GM12864 (cell line): ENCODE measurements around the gene THSD1.

Experiments
- DNase-seq: peaks from one replicate; pipeline ENCODE4 v3.0.0-alpha.2; 2011; ENCODE audit warnings: low read depth
- H3K4me3 ChIP-seq: 2 replicates; pipeline ENCODE4 v1.5.1; 2011; ENCODE audit warnings: mild to moderate bottlenecking, low read depth, low read length, control low read depth
- TF ChIP-seq, protein P1 (sequence below): IDR thresholded peaks from 2 replicates; pipeline ENCODE4 v1.5.1; 2011; ENCODE audit warnings: low read depth, mild to moderate bottlenecking, moderate library complexity, low read length, control low read depth, inconsistent platforms; ENCODE audit errors: missing control alignments

Gene THSD1

DNA sequence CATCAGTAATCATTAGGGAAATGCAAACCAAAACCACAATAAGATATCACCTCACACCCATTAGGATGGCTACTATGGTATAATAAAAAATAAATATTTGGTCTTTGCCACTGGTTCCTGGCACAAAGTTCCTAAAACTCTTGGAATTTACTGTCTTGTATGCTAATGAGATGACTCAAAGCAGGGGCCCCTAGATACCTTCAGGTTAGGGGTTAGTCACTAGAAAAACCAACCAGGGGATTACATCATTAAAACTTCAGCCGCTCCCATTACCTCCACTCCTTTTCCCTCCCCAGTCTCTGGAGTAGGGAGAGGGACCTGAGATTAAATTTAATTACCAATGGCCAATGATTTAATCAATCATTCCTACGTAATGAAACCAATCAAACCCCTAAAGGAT, 49.6 kb downstream of the THSD1 start:
- TF ChIP-seq, protein P1, sequence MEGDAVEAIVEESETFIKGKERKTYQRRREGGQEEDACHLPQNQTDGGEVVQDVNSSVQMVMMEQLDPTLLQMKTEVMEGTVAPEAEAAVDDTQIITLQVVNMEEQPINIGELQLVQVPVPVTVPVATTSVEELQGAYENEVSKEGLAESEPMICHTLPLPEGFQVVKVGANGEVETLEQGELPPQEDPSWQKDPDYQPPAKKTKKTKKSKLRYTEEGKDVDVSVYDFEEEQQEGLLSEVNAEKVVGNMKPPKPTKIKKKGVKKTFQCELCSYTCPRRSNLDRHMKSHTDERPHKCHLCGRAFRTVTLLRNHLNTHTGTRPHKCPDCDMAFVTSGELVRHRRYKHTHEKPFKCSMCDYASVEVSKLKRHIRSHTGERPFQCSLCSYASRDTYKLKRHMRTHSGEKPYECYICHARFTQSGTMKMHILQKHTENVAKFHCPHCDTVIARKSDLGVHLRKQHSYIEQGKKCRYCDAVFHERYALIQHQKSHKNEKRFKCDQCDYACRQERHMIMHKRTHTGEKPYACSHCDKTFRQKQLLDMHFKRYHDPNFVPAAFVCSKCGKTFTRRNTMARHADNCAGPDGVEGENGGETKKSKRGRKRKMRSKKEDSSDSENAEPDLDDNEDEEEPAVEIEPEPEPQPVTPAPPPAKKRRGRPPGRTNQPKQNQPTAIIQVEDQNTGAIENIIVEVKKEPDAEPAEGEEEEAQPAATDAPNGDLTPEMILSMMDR, result no peak
- DNase-seq, result no peak
- no peak overlapping the region for H3K4me3 ChIP-seq

DNA sequence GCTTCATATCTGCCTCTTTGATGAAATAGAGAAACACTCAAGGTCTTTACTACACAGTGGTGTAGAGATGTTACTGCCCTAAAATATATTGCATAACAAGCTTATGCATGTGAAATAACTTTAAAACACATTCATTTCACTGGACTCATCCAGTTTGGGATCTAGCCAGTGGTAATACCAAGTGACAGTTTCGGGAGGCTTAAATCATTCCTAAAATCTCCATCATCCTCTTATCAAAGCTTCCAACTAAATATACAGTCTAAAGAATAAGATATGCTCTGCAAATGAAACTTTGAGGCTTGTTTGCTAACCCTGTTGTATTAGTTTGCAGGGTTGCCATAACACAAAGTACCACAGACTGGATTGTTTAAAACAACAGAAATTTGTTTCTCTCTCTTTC, 52.8 kb downstream of the THSD1 start:
- TF ChIP-seq, protein P1, result no peak
- no peak for DNase-seq
- H3K4me3 ChIP-seq, result no peak overlapping the region

DNA sequence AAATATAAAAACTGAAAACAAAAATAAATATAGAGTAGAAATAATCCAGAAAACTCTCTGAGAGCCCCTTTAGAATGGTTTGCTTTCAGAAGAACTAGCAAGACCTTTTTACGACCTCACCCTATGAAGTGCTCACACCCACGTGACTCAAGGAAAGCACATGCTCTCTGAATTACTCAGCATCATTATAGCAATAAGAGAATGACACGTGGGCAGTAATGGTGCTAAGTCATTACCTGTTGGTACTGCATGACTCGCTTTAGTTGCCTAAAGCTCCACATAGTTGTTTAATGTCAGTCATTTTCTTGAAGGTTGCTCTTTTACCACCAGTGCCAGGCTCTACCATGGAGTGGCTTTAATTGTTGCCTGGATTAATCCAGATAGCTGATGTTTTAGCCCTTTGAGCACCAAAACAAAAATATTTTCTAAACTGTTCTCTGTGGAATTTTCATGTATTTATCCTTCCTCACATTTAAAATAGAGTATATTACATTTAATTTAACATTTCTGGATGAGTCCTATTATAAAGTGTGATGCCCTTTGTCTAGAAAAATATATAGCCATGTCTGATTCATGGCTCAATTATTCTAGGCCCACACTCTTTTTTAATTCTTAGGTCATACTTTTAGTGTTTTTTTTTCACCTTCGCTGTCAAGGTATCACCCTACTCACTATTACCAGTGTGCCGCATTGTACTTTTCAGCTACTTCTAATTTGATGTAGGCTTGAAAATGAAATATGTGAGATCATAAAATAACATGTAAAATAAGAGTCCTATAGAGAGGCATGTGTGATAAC, 56.8 kb downstream of the THSD1 start:
- TF ChIP-seq, protein P1, result no peak
- H3K4me3 ChIP-seq, result no peak overlapping the region
- DNase-seq, result no peak

DNA sequence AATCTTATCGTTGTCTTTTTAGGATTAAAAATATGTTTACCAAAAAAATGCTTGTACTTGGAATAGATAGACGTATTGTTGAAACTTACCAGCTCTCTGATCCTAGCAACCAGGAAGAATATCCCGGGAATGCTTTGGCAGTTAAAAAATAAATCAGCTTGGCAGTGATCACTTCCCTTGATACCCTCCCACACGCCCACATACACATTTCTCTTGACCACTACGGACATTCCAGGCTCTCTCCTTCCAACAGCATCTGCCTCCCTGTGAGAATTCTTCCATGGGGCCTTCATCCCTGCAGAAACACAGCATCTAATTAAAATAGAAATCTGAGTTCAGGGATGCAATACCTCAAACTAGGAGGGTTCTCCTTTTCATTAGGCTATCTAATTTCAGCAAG, 57.9 kb downstream of the THSD1 start:
- H3K4me3 ChIP-seq, result no peak overlapping the region
- DNase-seq, result no peak
- TF ChIP-seq, protein P1, result no peak

DNA sequence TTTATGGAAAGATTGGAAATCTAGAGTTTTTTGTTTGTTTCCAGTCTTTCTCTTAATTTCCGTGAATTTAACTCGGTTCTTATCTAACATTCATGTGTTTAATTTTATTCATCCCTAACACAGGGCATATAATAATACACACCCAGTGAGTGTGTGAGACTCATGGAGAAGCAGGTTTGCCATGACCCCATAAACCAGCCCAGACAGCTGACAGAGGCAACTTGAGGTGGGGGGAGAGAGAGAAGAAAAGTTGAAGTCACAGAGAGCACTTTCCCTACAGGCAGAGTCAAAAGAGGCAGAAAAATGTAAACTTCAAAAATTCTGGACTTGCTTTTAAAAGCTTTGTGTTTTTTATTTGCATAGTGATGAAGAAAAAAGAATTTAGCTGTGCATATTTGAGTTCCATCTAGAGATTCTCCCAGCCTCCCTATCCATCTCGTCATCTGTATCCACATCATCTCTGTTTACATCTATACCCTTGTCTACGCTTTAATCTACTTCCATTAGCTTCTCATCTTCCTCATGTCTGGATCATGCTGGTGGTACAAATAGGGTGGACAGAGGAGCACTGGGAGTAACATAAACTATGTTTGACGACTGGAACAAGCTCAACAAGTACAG, 60.2 kb downstream of the THSD1 start:
- TF ChIP-seq, protein P1, result no peak
- H3K4me3 ChIP-seq, result no peak overlapping the region
- DNase-seq, result no peak

DNA sequence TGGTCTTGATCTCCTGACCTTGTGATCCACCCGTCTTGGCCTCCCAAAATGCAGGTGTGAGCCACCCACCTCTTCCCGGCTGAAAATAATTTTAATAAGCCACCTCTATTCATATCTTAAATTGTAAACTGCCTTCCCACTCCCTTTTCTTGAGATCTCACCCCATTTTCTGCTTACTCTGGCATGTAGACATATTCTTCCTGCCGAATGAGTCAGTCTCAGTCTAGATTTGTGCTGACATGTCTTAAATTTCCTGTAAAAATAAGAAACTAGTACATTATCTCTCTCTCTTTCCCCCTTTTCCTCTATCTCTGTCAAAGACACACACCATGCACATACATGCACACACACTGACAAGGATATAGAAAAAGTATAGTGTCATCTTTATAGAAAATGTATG, 60.9 kb downstream of the THSD1 start:
- no peak for DNase-seq
- H3K4me3 ChIP-seq, result no peak overlapping the region
- TF ChIP-seq, protein P1, result no peak
